WI38 (cell line): ENCODE results near the gene PITRM1.

Experiments
- H3K4me3 ChIP-seq: 2 replicates; pipeline ENCODE4 v1.5.1; 2011; ENCODE audit warnings: low read depth, mild to moderate bottlenecking, control low read depth, low read length
- TF ChIP-seq, protein P1 (sequence below): IDR thresholded peaks from 2 replicates; pipeline ENCODE4 v1.5.1; 2012; ENCODE audit warnings: low read depth, mild to moderate bottlenecking, control low read depth, low read length

Gene PITRM1

DNA sequence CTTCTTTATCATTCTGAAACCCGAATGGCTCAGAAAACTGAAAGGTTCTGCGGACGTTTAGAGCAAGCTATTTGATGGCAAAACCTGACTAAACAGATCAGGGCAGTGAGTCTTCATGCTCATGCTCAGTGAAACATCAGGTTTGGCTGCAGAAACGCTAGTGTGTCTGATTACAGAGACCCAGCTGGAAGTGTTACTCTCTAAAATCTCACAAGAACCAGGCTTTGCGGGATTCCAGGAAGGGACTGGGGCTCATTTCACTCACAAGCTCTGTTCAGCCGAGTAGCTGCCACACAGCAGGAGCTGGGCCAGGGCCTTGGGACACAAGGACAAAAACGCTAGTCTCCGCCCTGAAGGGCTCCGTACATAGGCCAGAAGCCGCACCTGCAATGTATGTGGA lies 2.9 kb downstream of the PITRM1 start:
- TF ChIP-seq, protein P1, sequence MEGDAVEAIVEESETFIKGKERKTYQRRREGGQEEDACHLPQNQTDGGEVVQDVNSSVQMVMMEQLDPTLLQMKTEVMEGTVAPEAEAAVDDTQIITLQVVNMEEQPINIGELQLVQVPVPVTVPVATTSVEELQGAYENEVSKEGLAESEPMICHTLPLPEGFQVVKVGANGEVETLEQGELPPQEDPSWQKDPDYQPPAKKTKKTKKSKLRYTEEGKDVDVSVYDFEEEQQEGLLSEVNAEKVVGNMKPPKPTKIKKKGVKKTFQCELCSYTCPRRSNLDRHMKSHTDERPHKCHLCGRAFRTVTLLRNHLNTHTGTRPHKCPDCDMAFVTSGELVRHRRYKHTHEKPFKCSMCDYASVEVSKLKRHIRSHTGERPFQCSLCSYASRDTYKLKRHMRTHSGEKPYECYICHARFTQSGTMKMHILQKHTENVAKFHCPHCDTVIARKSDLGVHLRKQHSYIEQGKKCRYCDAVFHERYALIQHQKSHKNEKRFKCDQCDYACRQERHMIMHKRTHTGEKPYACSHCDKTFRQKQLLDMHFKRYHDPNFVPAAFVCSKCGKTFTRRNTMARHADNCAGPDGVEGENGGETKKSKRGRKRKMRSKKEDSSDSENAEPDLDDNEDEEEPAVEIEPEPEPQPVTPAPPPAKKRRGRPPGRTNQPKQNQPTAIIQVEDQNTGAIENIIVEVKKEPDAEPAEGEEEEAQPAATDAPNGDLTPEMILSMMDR = no peak
- no peak overlapping the region for H3K4me3 ChIP-seq

- TF ChIP-seq, protein P1 = no peak
- H3K4me3 ChIP-seq = no peak overlapping the region
These were observed 3.3 kb downstream of the PITRM1 start for GRCh38 chr10:3169271-3169670.

- TF ChIP-seq, protein P1 = no peak
- H3K4me3 ChIP-seq = no peak overlapping the region
These were observed 4.8 kb downstream of the PITRM1 start for GRCh38 chr10:3167611-3168330.

GRCh38 chr10:3166496-3167290 lies 5.9 kb downstream of the PITRM1 start:
- TF ChIP-seq, protein P1 = no peak

DNA sequence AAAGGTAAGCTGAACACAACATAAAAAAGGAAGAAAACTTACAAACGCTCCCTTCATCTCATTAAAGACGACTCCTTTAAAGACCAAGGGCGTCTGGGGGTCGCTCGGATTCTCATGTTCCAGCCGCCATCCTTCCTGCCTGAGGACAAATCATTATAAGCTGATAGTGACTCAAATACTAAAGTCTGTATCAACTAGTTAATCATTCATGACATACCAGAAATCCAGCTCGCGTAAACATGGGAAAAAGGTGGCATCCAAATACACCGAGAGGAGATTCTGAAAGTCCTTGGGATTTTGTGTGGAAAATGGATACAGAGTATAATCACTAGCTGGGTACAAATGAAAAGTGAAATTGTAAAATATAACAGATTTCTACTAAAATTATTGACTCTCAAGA lies 7.4 kb downstream of the PITRM1 start:
- TF ChIP-seq, protein P1 = no peak
- no peak overlapping the region for H3K4me3 ChIP-seq

More at GRCh38 chr10:3166496-3167290, 5.9 kb downstream of the PITRM1 start:
- H3K4me3 ChIP-seq = no peak overlapping the region

DNA sequence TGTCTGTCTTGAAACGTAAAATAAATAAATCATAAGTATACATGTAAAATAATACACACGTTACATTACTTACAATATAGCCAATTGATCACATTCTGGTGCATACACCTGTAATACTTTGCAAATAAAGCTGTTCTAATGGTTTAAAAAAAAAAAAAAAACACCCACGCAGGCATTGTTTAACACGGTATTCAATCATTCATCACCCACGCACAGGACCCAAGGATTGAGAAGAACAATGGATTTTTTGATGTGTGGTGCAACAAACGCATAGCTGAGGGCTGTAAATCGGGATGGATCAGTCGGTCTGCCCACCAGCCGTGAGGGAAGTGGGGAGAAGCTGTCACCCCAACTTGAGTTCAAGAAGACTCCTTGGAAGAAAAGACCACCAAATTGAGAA lies 8.7 kb downstream of the PITRM1 start:
- TF ChIP-seq, protein P1 = no peak
- H3K4me3 ChIP-seq = no peak overlapping the region

DNA sequence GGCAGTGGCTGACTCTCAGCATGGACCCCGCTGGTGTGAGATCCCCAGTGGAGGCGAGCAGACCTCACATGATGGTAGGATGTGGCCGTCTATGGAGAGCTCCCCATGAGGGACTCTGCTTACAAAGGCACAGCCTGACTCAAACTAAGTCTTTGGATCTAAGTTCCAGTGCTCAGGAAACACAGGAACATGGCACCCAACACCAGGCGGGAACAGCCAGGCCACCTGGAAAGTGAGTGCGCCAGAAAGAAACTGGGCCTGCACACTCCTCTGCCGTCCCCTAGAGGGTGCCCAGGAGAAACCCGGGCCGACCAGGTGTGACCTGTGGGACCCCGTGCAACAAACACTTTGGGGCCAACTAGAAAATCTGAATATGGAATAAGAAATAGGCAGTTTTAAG lies 10.0 kb downstream of the PITRM1 start:
- H3K4me3 ChIP-seq = no peak overlapping the region
- TF ChIP-seq, protein P1 = no peak
